AG09319 (cell line): ENCODE data around the gene SLC40A1.

Experiments
- DNase-seq: peaks from one replicate; pipeline ENCODE4 v3.0.0-alpha.2; 2010; ENCODE audit warnings: low read depth; ENCODE audit errors: extremely low read depth
- CTCF ChIP-seq: IDR thresholded peaks from 2 replicates; pipeline ENCODE4 v1.5.1; 2011; ENCODE audit warnings: low read depth, mild to moderate bottlenecking, inconsistent platforms, low read length, moderate library complexity

The SLC40A1 gene

GRCh38 chr2:189584686-189585085 lies 4.1 kb upstream of the SLC40A1 start:
- TF ChIP-seq CTCF: no peak
- no peak for DNase-seq

GRCh38 chr2:189583227-189584198 lies 2.9 kb upstream of the SLC40A1 start:
- no peak for TF ChIP-seq CTCF

GRCh38 chr2:189582809-189583192 lies 2.2 kb upstream of the SLC40A1 start:
- TF ChIP-seq CTCF: no peak
- DNase-seq: no peak

More at GRCh38 chr2:189583227-189584198, 2.9 kb upstream of the SLC40A1 start:
- DNase-seq: no peak

GRCh38 chr2:189582140-189582808 lies 1.7 kb upstream of the SLC40A1 start:
- DNase-seq: no peak

GRCh38 chr2:189581354-189582139 lies 961 bp upstream of the SLC40A1 start:
- DNase-seq: no peak
- TF ChIP-seq CTCF: no peak

More at GRCh38 chr2:189582140-189582808, 1.7 kb upstream of the SLC40A1 start:
- no peak for TF ChIP-seq CTCF

- DNase-seq: no peak
- no peak for TF ChIP-seq CTCF
Measured at GRCh38 chr2:189580241-189580651, 340 bp downstream of the SLC40A1 start.
